Measurements from ENCODE around the gene EGFL6.
A peak's percentile ranks its signal among the peaks of the same experiment; 100 is the strongest.

Gene EGFL6

DNA sequence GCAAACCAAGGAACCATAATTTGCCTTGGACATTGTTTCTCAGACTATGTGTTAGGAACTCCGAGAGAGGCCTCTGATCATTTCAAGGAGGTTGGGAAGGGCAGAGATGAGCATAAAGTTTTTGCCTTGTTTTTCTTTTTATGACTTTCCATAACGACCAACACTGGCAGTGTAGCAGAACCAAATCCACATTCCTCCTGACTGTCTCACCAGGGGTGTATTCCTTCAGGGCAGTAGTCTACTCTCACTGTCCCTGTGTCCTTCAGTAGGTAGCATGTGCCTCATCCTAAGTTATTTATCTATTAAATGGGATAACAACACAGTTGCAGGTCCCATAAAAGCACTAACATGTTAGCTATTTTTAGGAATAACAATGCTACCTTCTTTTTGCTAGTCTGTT, 20.8 kb downstream of the EGFL6 start:
- WGBS (ENCODE audit: extremely low coverage, insufficient coverage, insufficient read length) = no CpG with 5 or more reads among the region's 2 CpGs
- no peak overlapping the region for H4K91ac ChIP-seq (ENCODE audit: low read depth, low read length)
- H3K27ac ChIP-seq (ENCODE audit: low read depth, low read length) = no peak overlapping the region
- no peaks in the 10 kb centered on the region for H3K27me3 ChIP-seq (ENCODE audit: insufficient read depth, low read length)
- H3K36me3 ChIP-seq (ENCODE audit: control insufficient read depth in 1 of 2, insufficient read depth in 2 of 2, low read length in 2 of 2) = no peaks in the 10 kb centered on the region
- no peaks in the 10 kb centered on the region for H3K79me2 ChIP-seq (ENCODE audit: control insufficient read depth, insufficient read depth, low read length, poor library complexity)
- H2AFZ ChIP-seq (ENCODE audit: insufficient read depth, low read length, poor library complexity) = no peak overlapping the region
- H4K12ac ChIP-seq (ENCODE audit: low read depth, low read length) = no peak overlapping the region
- no peaks in the 10 kb centered on the region for H3K4me1 ChIP-seq (ENCODE audit: control insufficient read depth in 1 of 2, insufficient read depth in 2 of 2, low read length in 2 of 2)
- H3K9ac ChIP-seq (ENCODE audit: low read length) = no peak overlapping the region
- no peak overlapping the region for H4K8ac ChIP-seq (ENCODE audit: low read depth, low read length)
- no peaks in the 10 kb centered on the region for H3K79me1 ChIP-seq (ENCODE audit: low read length)
- H3K23ac ChIP-seq (ENCODE audit: low read length) = no peak overlapping the region
- no peak for DNase-seq
- no peak overlapping the region for H3K4me2 ChIP-seq (ENCODE audit: low read length)
- H3K4me3 ChIP-seq (ENCODE audit: low read depth, low read length) = no peak overlapping the region
- H3K18ac ChIP-seq (ENCODE audit: low read length) = no peak overlapping the region
- no peaks in the 10 kb centered on the region for H3K9me3 ChIP-seq (ENCODE audit: insufficient read depth, low read depth, low read length)
- H2BK120ac ChIP-seq (ENCODE audit: insufficient read depth, low read length, poor library complexity) = no peak overlapping the region
- H2BK12ac ChIP-seq (ENCODE audit: low read length) = no peak overlapping the region
- no peak overlapping the region for H2AK5ac ChIP-seq (ENCODE audit: low read length)
- H2BK5ac ChIP-seq (ENCODE audit: low read depth, low read length, poor library complexity) = no peak overlapping the region
- H3K14ac ChIP-seq (ENCODE audit: low read length) = no peak overlapping the region
- H3K4ac ChIP-seq (ENCODE audit: low read depth, low read length) = no peak overlapping the region

GRCh38 chrX:13590914-13591313, 21.5 kb downstream of the EGFL6 start:
- Histone ChIP-seq H2AK5ac (ENCODE audit: low read length) (no peak overlapping the region), H3K79me1 (ENCODE audit: low read length) (no peaks in the 10 kb centered on the region), H3K79me2 (ENCODE audit: control insufficient read depth, insufficient read depth, low read length, poor library complexity) (no peaks in the 10 kb centered on the region), H3K9me3 (ENCODE audit: insufficient read depth, low read depth, low read length) (no peaks in the 10 kb centered on the region), H3K4me3 (ENCODE audit: low read depth, low read length) (no peak overlapping the region), H2BK120ac (ENCODE audit: insufficient read depth, low read length, poor library complexity) (no peak overlapping the region), H4K8ac (ENCODE audit: low read depth, low read length) (no peak overlapping the region), H3K23ac (ENCODE audit: low read length) (no peak overlapping the region), H3K14ac (ENCODE audit: low read length) (no peak overlapping the region), H3K9ac (ENCODE audit: low read length) (no peak overlapping the region), H4K91ac (ENCODE audit: low read depth, low read length) (no peak overlapping the region), H3K4me2 (ENCODE audit: low read length) (no peak overlapping the region), H3K4ac (ENCODE audit: low read depth, low read length) (no peak overlapping the region), H3K4me1 (ENCODE audit: control insufficient read depth in 1 of 2, insufficient read depth in 2 of 2, low read length in 2 of 2) (no peaks in the 10 kb centered on the region), H4K12ac (ENCODE audit: low read depth, low read length) (no peak overlapping the region), H3K27ac (ENCODE audit: low read depth, low read length) (no peak overlapping the region), H3K36me3 (ENCODE audit: control insufficient read depth in 1 of 2, insufficient read depth in 2 of 2, low read length in 2 of 2) (no peaks in the 10 kb centered on the region), H2BK12ac (ENCODE audit: low read length) (no peak overlapping the region), H3K18ac (ENCODE audit: low read length) (no peak overlapping the region), H3K27me3 (ENCODE audit: insufficient read depth, low read length) (no peaks in the 10 kb centered on the region), H2BK5ac (ENCODE audit: low read depth, low read length, poor library complexity) (no peak overlapping the region), H2AFZ (ENCODE audit: insufficient read depth, low read length, poor library complexity) (no peak overlapping the region)
- DNase-seq = no peak
- WGBS (ENCODE audit: extremely low coverage, insufficient coverage, insufficient read length) = no CpG with 5 or more reads among the region's 5 CpGs

DNA sequence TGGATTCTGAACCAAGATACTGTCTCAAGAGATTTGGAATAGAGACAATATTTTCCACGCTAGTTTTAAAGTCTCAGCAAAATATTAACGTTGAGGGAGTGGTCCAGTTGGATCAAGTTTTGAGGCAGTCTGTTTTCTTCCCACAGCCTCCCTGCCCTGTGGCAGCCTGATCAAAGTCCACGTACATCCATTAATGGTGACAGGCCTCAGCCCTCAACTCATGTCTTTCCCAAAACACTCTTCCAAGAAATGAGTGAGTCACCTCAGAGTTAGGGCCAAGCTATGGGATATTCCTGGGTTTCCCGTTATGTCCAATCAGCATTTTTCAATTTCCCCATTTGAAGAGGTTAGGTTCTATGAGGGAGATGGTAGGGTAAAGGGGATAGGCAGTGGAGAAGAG, 28.5 kb downstream of the EGFL6 start:
- H3K9me3 ChIP-seq (ENCODE audit: insufficient read depth, low read depth, low read length) = no peaks in the 10 kb centered on the region
- no peak for DNase-seq
- H3K4me3 ChIP-seq (ENCODE audit: low read depth, low read length) = no peak overlapping the region
- no peak overlapping the region for H3K9ac ChIP-seq (ENCODE audit: low read length)
- H2BK120ac ChIP-seq (ENCODE audit: insufficient read depth, low read length, poor library complexity) = no peak overlapping the region
- H2AK5ac ChIP-seq (ENCODE audit: low read length) = no peak overlapping the region
- no peak overlapping the region for H3K14ac ChIP-seq (ENCODE audit: low read length)
- no peak overlapping the region for H4K91ac ChIP-seq (ENCODE audit: low read depth, low read length)
- no peak overlapping the region for H3K23ac ChIP-seq (ENCODE audit: low read length)
- H2BK5ac ChIP-seq (ENCODE audit: low read depth, low read length, poor library complexity) = no peak overlapping the region
- no peaks in the 10 kb centered on the region for H3K27me3 ChIP-seq (ENCODE audit: insufficient read depth, low read length)
- no peak overlapping the region for H3K18ac ChIP-seq (ENCODE audit: low read length)
- H3K4me2 ChIP-seq (ENCODE audit: low read length) = no peak overlapping the region
- no peaks in the 10 kb centered on the region for H3K79me2 ChIP-seq (ENCODE audit: control insufficient read depth, insufficient read depth, low read length, poor library complexity)
- H4K12ac ChIP-seq (ENCODE audit: low read depth, low read length) = no peak overlapping the region
- H2AFZ ChIP-seq (ENCODE audit: insufficient read depth, low read length, poor library complexity) = no peak overlapping the region
- no peak overlapping the region for H3K4ac ChIP-seq (ENCODE audit: low read depth, low read length)
- no peaks in the 10 kb centered on the region for H3K79me1 ChIP-seq (ENCODE audit: low read length)
- H3K4me1 ChIP-seq (ENCODE audit: control insufficient read depth in 1 of 2, insufficient read depth in 2 of 2, low read length in 2 of 2) = no peaks in the 10 kb centered on the region
- H3K27ac ChIP-seq (ENCODE audit: low read depth, low read length) = no peak overlapping the region
- WGBS (ENCODE audit: extremely low coverage, insufficient coverage, insufficient read length) = no CpG with 5 or more reads among the region's 4 CpGs
- H2BK12ac ChIP-seq (ENCODE audit: low read length) = no peak overlapping the region
- no peaks in the 10 kb centered on the region for H3K36me3 ChIP-seq (ENCODE audit: control insufficient read depth in 1 of 2, insufficient read depth in 2 of 2, low read length in 2 of 2)
- H4K8ac ChIP-seq (ENCODE audit: low read depth, low read length) = no peak overlapping the region

GRCh38 chrX:13598877-13599276, 29.5 kb downstream of the EGFL6 start:
- no peaks in the 10 kb centered on the region for H3K36me3 ChIP-seq (ENCODE audit: control insufficient read depth in 1 of 2, insufficient read depth in 2 of 2, low read length in 2 of 2)
- H3K4me2 ChIP-seq (ENCODE audit: low read length) = no peak overlapping the region
- H4K12ac ChIP-seq (ENCODE audit: low read depth, low read length) = no peak overlapping the region
- no peak overlapping the region for H2BK5ac ChIP-seq (ENCODE audit: low read depth, low read length, poor library complexity)
- no peaks in the 10 kb centered on the region for H3K79me1 ChIP-seq (ENCODE audit: low read length)
- H2AK5ac ChIP-seq (ENCODE audit: low read length) = no peak overlapping the region
- H2BK120ac ChIP-seq (ENCODE audit: insufficient read depth, low read length, poor library complexity) = no peak overlapping the region
- peak in 1 of 2 donors; percentile 10 for DNase-seq
- WGBS (ENCODE audit: extremely low coverage, insufficient coverage, insufficient read length) = no CpG with 5 or more reads among the region's 3 CpGs
- no peaks in the 10 kb centered on the region for H3K79me2 ChIP-seq (ENCODE audit: control insufficient read depth, insufficient read depth, low read length, poor library complexity)
- no peak overlapping the region for H3K9ac ChIP-seq (ENCODE audit: low read length)
- no peak overlapping the region for H3K23ac ChIP-seq (ENCODE audit: low read length)
- no peak overlapping the region for H3K4ac ChIP-seq (ENCODE audit: low read depth, low read length)
- no peak overlapping the region for H3K14ac ChIP-seq (ENCODE audit: low read length)
- H4K8ac ChIP-seq (ENCODE audit: low read depth, low read length) = no peak overlapping the region
- no peak overlapping the region for H2AFZ ChIP-seq (ENCODE audit: insufficient read depth, low read length, poor library complexity)
- H3K27ac ChIP-seq (ENCODE audit: low read depth, low read length) = no peak overlapping the region
- no peak overlapping the region for H2BK12ac ChIP-seq (ENCODE audit: low read length)
- no peaks in the 10 kb centered on the region for H3K4me1 ChIP-seq (ENCODE audit: control insufficient read depth in 1 of 2, insufficient read depth in 2 of 2, low read length in 2 of 2)
- no peaks in the 10 kb centered on the region for H3K27me3 ChIP-seq (ENCODE audit: insufficient read depth, low read length)
- H3K18ac ChIP-seq (ENCODE audit: low read length) = no peak overlapping the region
- no peaks in the 10 kb centered on the region for H3K9me3 ChIP-seq (ENCODE audit: insufficient read depth, low read depth, low read length)
- no peak overlapping the region for H4K91ac ChIP-seq (ENCODE audit: low read depth, low read length)
- H3K4me3 ChIP-seq (ENCODE audit: low read depth, low read length) = no peak overlapping the region
